HG02798 (cell line): ENCODE data around the gene FAM83B.
"Not testable (repeated sequence)": the region's sequence is repeated elsewhere in the genome, so short reads cannot be mapped to it uniquely, and the experiment has no call there.

Experiments used
- ATAC-seq: cut with Tn5 transposase; IDR thresholded peaks from one replicate; pipeline ENCODE4 v1.9.1; 2021; ENCODE audit warnings: mild to moderate bottlenecking; ENCODE audit not compliant: unreplicated experiment, poor library complexity

The FAM83B gene

DNA sequence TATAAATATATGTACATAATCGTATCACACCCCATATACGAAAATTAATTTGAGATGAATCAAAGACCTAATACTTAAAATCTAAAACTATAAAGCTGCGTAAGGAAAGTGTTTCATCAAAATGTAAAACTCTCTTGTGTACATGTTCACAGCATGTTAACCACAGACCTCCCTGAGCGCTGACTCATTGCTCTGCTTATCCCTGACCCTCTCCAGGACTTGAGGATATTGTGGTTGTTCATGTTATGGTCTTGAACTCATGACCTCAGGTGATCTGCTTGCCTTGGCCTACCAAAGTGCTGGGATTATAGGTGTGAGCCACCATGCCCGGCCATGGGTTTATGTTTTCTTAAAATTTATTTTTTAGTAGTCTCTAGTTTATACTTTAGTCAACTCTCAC lies 14.2 kb downstream of the FAM83B start:
- ATAC-seq: no peak

DNA sequence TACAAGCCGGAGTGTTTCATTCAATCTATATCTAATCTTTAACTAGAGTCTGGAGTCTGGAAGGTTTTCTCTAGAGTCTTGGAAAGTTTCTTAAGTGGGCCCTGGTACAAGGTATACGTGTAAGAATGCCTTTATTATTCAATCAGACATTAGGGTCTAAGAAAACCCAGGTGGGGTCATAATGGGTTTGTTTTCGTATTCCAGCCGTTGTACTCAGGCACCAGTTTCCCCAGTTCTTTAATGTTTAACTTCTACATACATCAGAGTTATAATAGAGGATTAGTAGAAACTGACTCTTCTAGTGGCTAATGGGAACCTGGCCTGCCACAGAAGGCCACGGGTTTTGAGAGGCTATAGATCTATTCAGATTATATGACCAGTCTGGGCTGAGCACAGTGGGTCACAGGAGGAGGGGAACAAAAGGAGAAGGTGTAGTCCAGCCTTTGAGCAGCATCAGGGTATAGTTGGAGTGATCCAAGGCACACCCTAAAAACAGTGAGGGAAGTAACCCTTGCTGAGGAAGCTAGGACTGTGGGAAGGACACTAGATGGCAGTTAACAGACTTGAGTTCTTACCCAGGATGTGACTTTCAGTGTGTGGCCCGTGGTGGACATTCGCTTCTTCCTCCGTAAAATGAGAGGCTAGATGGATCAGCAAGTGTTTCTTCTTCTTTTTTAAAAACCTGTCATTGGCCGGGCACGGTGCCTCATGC lies 15.5 kb downstream of the FAM83B start:
- no peak for ATAC-seq

DNA sequence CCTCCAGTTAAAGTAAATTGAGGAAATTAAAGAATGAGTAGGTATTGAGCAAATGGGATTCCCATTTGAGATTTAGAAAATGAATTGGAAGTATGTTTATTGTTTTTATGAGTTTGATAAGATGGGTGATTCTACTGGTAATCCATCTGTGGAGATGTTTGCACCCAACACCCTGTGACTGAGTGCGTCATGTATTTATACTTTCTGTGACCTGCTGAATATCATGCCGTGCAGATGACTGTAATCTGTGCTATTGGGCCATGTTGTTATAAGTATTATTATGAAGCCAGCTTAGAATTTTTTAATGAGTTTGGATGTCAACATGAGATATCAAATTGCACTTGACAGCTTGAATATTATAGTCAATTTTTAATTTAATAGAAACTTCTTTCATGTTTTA lies 17.7 kb downstream of the FAM83B start:
- ATAC-seq: no peak

DNA sequence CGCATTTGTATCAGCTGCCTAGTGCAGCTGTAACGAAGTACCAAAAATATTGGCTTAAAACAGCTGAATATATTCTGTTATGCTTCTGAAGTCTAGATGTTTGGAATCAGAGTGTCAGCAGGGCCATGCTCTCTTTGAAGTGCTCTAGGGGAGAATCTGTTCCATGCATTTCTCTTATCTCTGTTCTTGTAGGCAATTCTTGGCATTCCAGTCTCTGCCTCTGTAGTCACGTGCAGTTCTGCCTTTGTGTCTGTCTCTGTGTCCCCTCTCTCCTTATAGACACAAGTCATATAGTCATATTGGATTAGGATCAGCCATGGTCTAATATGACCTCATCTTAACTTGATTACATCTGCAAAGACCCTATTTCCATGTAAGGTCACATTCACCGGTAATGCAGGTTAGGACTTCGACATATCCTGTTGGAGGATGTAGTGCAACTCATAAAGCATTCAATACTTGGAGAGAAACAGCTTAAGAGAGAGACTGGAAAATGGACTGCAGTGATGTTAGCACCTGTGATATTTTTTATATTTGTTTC lies 18.6 kb downstream of the FAM83B start:
- no peak for ATAC-seq

DNA sequence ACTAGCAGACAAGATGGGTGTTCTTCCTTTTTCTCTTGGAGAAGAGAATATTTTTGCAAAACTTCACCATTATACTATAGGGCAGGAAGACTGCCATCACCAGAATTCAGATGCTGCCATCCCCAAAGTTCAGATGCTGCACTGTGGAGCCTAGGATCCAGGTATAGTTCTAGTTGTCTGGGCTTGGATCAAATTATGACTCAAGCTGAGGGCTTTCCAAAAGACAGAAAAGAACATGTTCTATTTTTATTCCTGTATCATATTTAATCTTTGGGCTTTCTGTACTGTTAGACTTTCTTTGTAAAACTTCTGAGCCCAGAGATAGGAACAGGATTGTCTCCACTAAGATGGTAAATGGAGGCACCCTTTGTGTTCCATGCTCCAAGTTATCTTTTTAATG lies 22.0 kb downstream of the FAM83B start:
- no peak for ATAC-seq

DNA sequence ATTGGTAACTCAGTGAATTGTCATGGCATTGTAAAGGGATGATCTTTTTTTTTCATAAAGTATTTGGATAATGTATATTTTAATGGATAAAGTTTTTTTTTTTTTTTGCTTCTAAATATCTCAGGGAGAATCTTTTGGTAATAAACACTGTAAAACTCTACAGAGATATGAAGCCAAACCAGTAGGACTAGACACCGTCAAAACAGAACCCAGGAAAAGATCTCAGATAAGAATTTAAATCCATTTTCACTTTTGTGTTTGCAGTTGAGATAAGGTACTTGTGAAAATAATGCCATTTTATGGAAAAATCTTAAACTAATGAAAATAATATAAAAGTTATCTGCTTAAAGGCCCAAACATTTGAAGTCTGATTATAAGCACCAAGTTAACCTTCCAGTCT lies 27.0 kb downstream of the FAM83B start:
- ATAC-seq: no peak

DNA sequence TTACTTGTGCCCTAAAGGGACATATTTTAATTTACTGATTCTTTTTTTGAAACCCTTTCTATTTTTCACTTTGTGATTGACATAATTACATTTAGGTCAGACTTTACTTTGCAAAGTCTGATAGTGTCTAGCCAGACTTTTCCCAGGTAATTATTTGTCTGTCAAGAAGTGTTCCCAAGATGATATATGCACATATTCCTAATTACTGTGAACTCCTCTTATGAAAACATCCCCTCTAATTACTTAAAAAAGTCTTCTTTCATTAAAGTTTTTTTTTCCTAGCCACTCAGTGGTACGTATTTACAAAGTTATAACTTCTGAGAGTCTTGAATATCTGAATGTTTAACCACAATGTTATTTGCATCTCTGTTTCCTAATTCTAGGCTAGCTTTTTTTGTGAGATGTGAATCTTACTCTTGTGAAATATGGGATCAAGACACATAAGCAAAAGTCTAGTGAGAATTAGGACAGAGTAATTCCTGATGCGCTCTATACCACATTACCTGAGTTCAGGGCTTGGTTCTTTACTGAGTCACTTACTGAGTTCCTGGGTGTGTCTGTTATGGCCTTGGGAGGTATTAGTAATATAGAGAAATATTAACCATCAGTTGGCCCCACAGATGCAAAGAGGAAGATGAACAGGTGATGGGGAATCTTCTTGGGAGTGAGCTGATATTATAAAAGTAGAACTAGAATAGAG lies 27.9 kb downstream of the FAM83B start:
- no peak for ATAC-seq

DNA sequence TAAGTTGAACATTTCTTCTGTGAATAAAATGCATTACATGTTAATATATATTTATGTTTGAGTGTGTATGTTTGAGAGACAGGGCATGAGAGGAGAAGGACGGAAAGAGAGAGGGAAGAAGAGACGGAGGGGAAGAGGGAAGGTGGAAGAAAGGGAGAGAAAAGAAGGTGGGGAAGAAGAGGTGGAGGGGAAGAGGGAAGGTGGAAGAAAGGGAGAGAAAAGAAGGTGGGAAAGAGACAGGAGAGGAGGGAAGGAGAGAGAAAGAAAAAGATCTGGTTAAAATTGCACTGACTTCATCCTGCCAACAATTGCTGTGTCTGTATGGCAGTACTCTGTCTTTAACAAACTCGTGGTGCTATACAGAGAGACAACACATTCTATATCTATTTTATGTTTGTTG lies 29.0 kb downstream of the FAM83B start:
- no peak for ATAC-seq

DNA sequence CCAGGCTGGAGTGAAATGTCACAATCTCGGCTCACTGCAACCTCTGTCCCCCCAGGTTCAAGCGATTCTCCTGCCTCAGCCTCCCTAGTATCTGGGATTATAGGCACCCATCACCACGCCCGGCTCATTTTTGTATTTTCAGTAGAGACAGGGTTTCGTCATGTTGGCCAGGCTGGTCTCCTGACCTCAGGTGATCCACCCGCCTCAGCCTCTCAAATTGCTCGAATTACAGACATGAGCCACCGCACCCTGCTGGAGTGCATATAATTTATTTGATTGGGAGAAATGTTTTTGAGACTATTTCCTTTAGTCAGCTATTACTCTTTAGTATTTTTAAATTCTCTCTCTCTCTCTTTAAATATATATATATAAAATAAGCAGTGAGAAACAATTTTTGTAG lies 29.8 kb downstream of the FAM83B start:
- no peak for ATAC-seq

DNA sequence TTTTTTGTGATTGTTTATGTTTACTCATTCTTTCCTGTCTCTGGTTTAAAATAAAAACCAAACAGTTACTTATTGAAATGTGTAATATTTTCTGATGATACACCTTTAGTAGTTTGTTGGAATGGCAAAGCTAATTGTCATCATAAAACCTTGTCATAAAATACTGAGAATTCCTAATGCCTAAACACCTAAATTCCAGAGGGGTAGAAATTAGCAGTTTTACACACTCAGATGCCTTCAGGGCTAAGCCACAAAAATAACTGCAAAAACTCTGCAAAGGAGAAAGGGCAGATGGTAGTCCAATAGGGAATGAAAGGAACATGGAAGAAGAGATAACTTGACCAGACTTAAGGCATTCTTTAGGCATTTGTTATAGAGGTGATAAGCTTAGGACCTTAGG lies 30.3 kb downstream of the FAM83B start:
- ATAC-seq: no peak

DNA sequence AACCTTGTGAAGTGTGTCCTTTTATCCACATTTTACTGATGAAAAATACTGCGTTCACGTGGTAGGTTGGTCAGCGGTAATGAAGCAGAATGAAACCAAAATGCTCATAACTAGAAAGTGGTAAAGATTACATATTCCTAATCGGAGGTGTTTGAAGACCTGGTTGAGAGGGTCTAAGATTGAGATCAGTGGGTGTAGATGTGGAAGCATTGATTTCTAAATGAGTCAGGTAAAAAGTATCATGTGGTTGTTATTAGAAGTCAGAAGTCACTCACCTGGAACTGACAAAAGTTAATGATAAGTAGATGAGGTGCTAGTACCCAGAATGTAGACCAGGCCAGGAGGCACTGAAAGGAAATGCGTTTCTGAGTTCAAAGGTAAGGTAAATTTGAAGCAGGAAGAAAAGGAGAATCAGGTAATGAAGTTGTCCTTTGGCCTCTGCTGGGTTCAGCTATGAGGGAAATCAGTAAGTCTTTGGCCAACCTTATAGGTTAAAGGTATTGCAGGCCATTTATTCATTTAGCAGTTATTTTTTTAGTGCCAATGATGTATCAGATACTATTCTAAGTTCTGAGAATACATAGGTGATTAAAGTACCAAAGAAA lies 31.2 kb downstream of the FAM83B start:
- peak; percentile 37 for ATAC-seq

DNA sequence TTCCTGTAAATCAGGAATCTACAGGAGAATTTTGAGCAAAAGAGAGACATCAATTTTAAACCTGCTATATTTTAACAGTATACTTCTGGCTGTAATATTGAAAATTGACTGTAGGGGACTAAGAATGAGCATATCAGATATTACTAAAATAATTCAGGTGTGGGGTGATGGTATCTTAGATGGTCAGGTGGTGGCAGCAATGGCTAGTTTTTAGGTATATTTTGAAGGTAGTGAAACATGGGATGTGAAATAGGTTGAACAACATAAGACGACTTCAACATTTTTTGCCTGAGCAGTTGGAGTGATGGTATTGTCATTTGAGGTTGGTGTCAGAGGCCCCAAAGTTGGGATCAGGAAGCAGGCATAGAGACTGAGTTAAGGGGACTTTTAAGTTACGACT lies 32.1 kb downstream of the FAM83B start:
- ATAC-seq: no peak

DNA sequence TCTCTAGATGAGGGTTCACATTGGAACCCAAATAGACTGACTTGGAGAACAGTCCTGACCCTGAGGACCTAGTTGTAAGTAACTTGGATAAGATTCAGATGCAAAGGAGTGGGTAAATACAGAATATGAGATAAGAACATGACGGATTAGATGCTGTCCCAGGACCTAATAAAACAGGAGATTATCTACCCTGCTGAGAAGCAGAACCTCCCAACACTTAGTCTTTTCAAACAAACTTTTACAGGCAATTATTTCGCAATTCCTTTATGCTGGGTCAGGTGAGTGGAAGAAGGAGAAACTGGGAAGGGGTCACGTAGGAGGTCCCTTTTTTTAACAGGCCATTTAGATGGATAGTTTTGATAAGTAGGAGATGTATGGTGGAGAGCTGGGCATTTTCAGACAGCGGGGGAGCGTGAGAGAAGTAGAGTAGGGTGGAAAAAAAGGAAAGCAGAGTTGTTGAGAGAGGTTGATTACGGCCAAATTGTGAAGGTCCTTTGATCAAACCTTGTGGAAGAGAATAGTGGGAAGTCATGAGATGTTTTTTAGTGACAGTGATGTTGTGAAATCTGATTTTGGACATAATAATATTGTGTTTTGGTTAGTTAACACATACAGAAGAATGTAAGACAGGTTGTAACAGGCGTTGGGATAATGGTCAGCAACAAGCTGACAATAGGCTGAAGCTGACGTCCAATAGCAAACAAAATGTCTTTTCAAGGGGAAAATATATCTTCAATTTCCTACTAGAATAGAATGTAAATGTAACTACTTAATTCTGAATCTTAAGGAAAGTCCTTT lies 32.8 kb downstream of the FAM83B start:
- ATAC-seq: no peak

DNA sequence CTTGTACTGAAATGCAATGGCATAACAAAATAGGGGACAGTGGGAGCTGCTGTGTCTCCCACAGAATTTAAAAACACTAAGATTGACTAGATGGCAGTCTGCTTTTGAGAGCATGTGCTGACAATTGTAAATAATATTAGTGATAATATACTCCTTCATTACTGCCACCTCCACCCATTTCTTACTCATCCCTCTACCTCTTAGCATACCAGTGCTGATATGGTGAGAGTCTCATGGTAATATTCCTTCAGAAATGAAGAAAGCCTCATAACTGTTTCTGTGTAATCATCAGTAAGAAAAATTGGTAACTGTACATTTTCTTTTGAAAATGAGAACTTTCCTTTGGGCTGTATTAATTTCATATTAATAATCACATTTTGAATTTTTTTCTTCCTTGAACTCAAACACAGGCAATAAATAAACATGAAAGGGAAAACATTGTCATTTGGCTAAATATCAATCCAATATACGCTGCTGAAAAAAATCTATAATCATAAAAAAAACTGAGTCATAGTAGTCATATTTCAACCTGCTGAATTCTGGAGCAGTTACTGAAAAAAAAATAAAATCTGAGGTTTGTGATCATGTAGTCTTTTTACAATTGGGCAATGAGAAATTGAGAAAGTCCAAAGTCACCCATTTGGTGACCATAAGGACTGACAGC lies 34.6 kb downstream of the FAM83B start:
- ATAC-seq: no peak

DNA sequence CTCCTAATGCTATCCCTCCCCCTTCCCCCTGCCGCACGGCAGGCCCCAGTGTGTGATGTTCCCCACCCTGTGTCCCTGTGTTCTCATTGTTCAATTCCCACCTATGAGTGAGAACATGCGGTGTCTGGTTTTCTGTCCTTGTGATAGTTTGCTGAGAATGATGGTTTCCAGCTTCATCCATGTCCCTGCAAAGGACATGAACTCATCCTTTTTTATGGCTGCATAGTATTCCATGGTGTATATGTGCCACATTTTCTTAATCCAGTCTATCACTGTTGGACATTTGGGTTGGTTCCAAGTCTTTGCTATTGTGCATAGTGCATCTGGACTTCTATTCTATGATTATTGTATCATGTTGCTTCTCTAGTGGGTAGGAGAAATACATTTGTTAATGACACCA lies 35.3 kb downstream of the FAM83B start:
- ATAC-seq: not testable (repeated sequence)

DNA sequence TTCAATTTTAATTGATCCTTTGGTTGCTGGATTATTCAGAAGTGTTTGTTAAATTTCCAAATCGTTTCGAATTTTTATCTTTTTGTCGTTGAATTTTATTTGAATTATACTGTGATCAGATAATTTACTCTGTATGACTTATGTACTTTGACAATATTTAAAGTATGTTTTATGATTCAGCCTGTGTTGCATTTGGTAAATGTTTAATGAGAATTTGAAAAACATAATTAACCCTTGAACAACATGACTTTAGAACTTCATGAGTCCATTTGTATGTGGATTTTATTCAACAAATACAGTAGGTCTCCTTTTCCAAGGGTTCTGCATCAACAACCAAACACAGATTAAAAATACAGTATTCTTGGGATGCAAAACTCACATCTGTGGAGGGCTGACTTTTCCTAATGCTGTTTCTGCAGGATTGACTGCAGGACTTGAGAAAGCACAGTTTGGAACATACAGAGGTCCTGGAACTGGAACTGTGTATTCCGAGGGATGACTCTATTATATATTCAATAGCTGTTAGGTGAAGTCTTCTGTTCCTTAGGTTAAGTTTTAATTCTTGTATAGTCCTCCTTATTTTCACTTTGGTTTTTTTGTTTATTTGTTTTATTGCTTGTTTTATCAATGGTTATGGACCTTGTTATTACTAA lies 40.5 kb downstream of the FAM83B start:
- ATAC-seq: no peak

DNA sequence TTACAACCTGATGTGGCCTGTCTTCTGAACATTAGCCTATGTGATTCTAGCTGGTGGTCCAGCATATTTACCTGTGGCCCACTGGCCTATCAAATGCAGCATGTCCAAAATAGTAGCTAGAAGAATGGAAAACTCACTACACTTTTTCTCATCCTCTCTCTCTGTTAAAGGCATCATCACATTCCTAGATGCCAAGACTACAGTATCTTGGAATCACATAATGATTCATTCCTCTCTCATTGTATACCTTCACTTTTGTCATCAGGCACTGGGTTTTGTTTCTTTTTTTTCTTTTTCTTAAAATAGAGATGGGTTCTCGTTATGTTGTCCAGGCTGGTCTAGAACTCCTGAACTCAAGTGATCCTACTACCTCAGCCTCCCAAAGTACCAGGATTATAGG lies 45.0 kb downstream of the FAM83B start:
- no peak for ATAC-seq

DNA sequence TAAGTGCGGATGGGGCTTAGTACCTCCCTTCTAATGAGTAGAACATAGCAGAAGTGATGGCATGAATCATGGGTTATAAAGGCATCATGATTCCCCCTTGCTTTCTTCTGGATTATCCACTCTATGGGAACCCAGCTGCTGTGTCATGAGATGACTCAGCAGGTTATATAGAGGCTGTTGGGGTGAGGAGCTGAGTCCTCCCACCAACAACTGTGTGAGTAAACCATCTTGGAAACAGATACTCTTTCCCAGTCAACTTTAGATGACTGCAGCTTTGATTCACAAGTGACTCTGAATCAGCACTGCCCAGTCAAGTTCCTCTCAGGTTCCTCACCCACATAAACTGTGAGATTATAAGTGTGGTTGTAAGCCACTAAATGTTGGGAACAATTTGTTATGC lies 46.3 kb downstream of the FAM83B start:
- no peak for ATAC-seq

DNA sequence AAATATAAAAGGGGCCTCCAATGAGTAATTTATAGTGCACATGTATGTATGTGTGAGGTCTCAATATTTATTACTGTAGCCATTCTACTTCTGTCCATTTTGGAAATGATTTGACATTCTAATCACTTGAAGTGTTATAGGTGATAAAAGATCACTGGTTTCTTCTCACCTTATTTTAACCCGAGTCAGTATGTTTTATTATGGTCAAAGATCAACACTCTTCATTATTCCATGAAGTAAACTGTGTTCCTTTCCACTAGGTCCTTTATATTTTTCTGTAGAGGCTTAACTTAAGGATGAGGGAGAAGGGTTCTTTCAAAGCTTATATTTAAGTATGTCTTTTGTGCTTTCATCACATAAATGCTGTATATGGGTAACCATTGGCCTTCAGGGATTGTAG lies 47.2 kb downstream of the FAM83B start:
- ATAC-seq: no peak

DNA sequence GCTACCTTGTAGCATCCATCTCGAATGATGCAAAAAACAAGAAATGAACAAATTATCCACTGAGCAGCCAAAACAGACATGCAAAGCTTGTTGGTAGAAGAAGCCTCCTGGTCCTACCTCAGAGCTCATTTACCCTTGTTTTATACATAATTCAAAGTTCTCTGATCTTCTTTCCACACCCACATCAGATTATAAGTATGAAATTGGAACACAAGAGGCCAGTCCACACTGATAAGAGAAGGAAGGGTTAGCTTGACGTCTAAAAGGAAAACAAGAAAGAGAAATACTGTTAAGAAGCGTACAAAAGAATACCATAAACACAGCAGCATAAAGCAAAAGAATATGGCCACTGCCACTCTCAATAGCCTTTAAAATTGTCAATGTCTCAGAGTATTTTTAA lies 49.7 kb downstream of the FAM83B start:
- no peak for ATAC-seq
